ENCODE data around the gene DHX29.

DHX29 gene

DNA sequence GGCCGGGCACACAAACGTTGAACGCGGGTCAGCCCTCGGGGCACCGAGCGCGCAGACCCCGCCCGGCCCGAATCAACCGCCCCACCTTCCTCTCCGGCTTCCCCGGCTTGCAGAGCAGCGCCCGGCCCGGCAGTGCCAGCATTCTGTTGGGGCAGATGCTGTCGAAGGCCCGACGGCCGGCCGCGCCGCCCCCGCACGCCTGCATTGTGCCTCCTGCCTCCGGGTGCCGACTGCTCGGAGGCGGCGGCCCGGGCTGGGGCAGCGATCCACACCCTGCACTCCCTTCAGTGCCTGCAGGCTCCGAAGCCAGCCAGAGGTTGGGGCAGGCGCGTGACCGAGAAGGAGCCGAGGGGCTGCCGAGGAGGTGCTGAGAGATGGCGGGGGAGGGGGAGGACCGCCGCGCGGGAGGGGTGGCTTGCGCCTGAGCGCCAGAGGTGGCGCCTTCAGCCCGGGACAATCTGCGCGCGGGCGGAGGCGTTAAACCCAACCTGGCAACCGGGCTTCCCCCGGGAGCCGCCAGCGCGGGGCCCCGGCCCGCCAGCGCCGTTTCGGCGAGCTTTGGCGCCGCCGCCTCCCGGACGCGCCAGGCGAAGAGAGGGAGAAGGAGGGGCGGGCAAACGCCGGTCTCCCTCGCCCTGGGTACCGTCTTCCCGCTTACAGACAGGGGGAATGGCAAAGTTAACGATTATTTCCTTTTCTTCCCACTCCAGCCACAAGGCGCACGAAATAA lies 80.4 kb downstream of the DHX29 start, which contains the start of gene MCIDAS:
TSS of gene MCIDAS (minus strand) at position 382 of the 730 bp plus-strand sequence. CDS start at position 205, 177 bp downstream.
- H3K4me3 ChIP-seq (ENCODE audit: low read depth, low read length): peak within 1 kb of the TSS; percentile 48
- TF ChIP-seq, protein P1, sequence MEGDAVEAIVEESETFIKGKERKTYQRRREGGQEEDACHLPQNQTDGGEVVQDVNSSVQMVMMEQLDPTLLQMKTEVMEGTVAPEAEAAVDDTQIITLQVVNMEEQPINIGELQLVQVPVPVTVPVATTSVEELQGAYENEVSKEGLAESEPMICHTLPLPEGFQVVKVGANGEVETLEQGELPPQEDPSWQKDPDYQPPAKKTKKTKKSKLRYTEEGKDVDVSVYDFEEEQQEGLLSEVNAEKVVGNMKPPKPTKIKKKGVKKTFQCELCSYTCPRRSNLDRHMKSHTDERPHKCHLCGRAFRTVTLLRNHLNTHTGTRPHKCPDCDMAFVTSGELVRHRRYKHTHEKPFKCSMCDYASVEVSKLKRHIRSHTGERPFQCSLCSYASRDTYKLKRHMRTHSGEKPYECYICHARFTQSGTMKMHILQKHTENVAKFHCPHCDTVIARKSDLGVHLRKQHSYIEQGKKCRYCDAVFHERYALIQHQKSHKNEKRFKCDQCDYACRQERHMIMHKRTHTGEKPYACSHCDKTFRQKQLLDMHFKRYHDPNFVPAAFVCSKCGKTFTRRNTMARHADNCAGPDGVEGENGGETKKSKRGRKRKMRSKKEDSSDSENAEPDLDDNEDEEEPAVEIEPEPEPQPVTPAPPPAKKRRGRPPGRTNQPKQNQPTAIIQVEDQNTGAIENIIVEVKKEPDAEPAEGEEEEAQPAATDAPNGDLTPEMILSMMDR (IDR thresholded peaks at IDR 0.05; ENCODE audit: borderline replicate concordance, insufficient read depth, low read depth, low read length): 0 out of 2 replicates have a peak, but pooled peaks have one; percentile 26

DNA sequence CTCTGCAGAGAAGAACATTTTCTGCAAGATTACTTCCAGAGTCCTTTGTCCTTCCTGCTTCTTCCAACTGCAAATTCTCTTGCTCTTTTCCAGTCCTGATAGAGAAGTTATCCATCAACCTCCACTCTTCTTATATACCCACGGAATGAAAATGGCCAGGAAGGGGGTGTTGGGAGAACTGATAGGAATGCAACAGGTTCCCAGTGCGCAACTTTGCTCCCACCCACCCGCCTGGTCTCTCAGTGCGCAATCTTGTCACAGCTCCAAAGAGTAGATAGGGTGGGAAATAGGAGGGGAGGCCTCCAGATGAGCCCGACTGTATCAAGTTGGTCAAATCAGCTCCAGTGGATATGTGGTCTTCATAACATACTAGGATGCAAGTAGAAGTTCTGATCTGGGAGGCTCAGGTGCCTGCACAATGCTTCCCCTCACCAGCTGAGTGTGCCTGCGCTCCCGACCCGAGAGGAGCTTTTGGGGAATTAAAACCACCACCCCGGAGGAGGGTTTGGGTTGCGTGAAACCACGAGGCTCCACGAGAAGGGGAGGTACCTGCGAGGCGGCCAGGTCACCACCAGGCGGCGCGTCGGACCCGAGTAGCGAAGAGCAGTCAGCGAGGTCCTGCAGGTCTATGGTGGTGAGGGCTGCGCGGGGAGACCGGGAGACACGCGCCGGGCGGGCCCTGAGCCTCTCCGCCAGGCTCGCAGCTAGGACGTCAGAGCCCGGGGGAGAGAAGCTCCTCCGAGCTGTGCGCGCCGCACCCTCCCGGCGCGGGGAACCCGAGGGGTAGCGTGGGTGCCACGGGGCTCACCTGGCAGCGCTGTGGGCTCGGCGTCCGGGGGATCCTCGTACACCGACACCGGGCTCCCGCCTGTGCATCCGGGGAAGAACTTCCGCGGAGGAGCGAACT lies 81.2 kb downstream of the DHX29 start:
- H3K4me3 ChIP-seq (ENCODE audit: low read depth, low read length): peak overlapping the region; percentile 48
- TF ChIP-seq, protein P1 (IDR thresholded peaks at IDR 0.05; ENCODE audit: borderline replicate concordance, insufficient read depth, low read depth, low read length): peak; percentile 91

DNA sequence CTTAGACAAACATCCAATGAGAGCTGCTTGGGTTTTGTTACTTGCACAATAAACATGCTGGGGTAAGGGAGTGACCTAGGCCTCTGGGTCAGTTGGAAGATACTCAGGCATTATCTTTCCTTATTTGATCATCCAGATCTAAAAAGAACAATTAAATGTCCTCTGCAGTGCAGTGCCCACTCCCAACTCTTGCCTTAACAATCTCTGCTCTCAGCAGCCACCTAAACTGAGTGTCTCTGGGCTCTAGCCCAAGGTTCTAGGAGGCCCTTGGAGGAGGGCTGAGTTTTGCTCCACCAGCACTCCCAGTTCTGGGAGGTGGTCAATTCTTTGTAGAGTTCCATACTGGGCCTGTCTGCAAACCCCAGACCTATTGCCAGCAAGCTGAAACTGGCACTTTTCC lies 82.1 kb downstream of the DHX29 start:
- H3K4me3 ChIP-seq (ENCODE audit: low read depth, low read length): no peak overlapping the region

DNA sequence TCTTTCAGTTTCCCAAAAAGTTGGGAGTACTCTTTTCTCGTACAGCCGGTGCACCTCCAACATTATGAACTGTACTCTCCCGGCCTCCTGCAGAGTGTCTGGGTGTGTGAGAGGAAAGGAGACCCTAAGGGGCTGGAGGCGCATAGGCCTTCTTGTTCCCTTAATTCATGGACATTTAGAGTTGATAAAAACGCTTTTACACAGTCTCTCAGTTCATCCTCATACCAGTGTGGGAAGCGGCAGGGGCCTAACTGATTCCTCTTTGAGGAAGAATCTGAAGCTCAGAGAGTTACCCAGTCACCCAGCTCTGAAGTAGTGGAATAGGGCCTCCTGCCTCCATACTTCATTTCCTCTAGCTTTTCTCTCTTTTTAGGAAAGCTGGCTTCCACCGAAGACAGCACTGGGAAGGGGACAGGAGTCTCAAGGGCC lies 83.7 kb downstream of the DHX29 start:
- TF ChIP-seq, protein P1 (IDR thresholded peaks at IDR 0.05; ENCODE audit: borderline replicate concordance, insufficient read depth, low read depth, low read length): no peak

More for the DNA sequence above, 82.1 kb downstream of the DHX29 start:
- TF ChIP-seq, protein P1 (IDR thresholded peaks at IDR 0.05; ENCODE audit: borderline replicate concordance, insufficient read depth, low read depth, low read length): no peak

DNA sequence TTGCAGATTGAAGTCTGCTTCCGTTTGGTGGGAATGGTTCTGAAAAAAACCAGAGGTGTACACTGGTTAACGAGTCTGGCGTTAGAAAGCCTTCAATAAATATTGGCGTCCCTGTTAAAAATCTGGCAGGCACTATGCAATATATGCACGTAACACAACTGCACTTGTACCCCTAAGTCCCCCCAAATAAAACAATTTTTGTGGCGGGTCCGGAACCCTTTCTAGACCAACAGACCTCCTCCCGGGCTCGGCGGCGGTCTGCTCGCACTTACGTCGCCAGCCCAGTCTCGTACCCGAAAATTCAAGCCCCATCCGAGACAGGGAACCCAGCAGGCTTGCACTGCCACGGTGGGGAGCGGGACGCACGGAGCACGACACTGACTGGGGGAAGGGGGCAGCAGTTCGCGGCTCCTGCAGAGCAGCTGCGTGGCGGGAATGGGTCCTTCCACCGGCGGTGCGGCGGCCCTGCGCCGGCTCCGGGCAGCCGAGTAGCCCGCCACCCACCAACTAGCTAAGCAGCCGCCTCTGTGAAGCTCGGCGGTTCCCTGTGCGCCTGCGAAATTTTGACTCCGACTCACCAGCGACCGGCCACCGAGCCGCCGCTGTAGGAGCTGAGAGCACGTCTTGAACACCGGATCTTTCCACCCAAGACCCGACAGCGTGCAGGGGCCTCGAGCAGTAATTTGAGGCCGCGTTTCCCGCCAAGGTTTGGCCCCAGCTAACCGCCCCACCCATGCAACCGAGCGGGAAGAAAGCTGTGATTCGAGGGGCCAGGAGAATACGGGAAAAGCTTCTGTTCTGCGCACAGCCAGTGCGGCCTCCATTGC lies 84.3 kb downstream of the DHX29 start:
- H3K4me3 ChIP-seq (ENCODE audit: low read depth, low read length): no peak overlapping the region

More for the DNA sequence above, 83.7 kb downstream of the DHX29 start:
- no peak overlapping the region for H3K4me3 ChIP-seq (ENCODE audit: low read depth, low read length)

More for the DNA sequence above, 84.3 kb downstream of the DHX29 start:
- TF ChIP-seq, protein P1 (IDR thresholded peaks at IDR 0.05; ENCODE audit: borderline replicate concordance, insufficient read depth, low read depth, low read length): no peak
